MM.1S (cell line): ENCODE data around the gene DNAJB1.

Experiments used
- EZH2 ChIP-seq: fragments of 300-600 bp; sonication (generic); optimal IDR thresholded peaks from 2 replicates; pipeline ENCODE3; 2017; ENCODE audit warnings: low read depth, mild to moderate bottlenecking, antibody characterized with exemption, low read length, mixed read lengths
- TF ChIP-seq, protein P1 (sequence below): fragments of 300-600 bp; sonication (generic); IDR thresholded peaks from 2 replicates; pipeline ENCODE4 v1.5.1; 2016; ENCODE audit warnings: antibody characterized with exemption, low read length, mixed read lengths

- TF ChIP-seq, protein P1, sequence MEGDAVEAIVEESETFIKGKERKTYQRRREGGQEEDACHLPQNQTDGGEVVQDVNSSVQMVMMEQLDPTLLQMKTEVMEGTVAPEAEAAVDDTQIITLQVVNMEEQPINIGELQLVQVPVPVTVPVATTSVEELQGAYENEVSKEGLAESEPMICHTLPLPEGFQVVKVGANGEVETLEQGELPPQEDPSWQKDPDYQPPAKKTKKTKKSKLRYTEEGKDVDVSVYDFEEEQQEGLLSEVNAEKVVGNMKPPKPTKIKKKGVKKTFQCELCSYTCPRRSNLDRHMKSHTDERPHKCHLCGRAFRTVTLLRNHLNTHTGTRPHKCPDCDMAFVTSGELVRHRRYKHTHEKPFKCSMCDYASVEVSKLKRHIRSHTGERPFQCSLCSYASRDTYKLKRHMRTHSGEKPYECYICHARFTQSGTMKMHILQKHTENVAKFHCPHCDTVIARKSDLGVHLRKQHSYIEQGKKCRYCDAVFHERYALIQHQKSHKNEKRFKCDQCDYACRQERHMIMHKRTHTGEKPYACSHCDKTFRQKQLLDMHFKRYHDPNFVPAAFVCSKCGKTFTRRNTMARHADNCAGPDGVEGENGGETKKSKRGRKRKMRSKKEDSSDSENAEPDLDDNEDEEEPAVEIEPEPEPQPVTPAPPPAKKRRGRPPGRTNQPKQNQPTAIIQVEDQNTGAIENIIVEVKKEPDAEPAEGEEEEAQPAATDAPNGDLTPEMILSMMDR, result no peak
- TF ChIP-seq EZH2, result no peak
These were observed 15.7 kb downstream of the DNAJB1 start for GRCh38 chr19:14502334-14503092.
